Activated naive CD4-positive, alpha-beta T cell treated with Interleukin-2 at 50 U/mL for 16 hours (primary cell): Measurements from ENCODE around the gene TRAIP.
"Not testable (repeated sequence)": the region's sequence is repeated elsewhere in the genome, so short reads cannot be mapped to it uniquely, and the experiment has no call there.

Experiments used
- DNase-seq: peaks from one replicate; pipeline ENCODE4 v3.0.0-alpha.2; 2020

The TRAIP gene

GRCh38 chr3:49856181-49857005 is at the start of gene TRAIP:
TSS of gene TRAIP (minus strand) at chr3:49856564. CDS start at chr3:49856453, 111 bp downstream.
- DNase-seq: peak; percentile 93

- DNase-seq: not testable (repeated sequence)
These were observed 48.1 kb upstream of the TRAIP start for GRCh38 chr3:49904448-49904847.

GRCh38 chr3:49903451-49904424 is 47.4 kb upstream of the TRAIP start, which contains the start of gene MST1R:
TSS of gene MST1R (minus strand) at chr3:49903873. CDS start at chr3:49903609, 264 bp downstream.
- peak; percentile 84 for DNase-seq

GRCh38 chr3:49902511-49903345 is 46.4 kb upstream of the TRAIP start:
- DNase-seq: no peak

- DNase-seq: no peak
These were observed 45.3 kb upstream of the TRAIP start for GRCh38 chr3:49901366-49902339.

- no peak for DNase-seq
These were observed 44.3 kb upstream of the TRAIP start for GRCh38 chr3:49900491-49901153.

- DNase-seq: no peak
These were observed 43.5 kb upstream of the TRAIP start for GRCh38 chr3:49899815-49900214.

- no peak for DNase-seq
These were observed 42.6 kb upstream of the TRAIP start for GRCh38 chr3:49898991-49899390.

GRCh38 chr3:49896345-49896744 is 40.0 kb upstream of the TRAIP start:
- no peak for DNase-seq

- no peak for DNase-seq
These were observed 39.4 kb upstream of the TRAIP start for GRCh38 chr3:49895791-49896190.

- no peak for DNase-seq
These were observed 32.9 kb upstream of the TRAIP start for GRCh38 chr3:49889296-49889695.

- no peak for DNase-seq
These were observed 30.5 kb upstream of the TRAIP start for GRCh38 chr3:49886922-49887265.

GRCh38 chr3:49883998-49884397 is 27.6 kb upstream of the TRAIP start:
- no peak for DNase-seq

- no peak for DNase-seq
These were observed 25.8 kb upstream of the TRAIP start for GRCh38 chr3:49882166-49882565.

GRCh38 chr3:49880581-49881315 is 24.4 kb upstream of the TRAIP start:
- no peak for DNase-seq

- DNase-seq: no peak
These were observed 23.4 kb upstream of the TRAIP start for GRCh38 chr3:49879721-49880120.

- no peak for DNase-seq
These were observed 22.3 kb upstream of the TRAIP start for GRCh38 chr3:49878686-49879085.

GRCh38 chr3:49877716-49878115 is 21.4 kb upstream of the TRAIP start:
- DNase-seq: no peak

- DNase-seq: no peak
These were observed 20.2 kb upstream of the TRAIP start for GRCh38 chr3:49876567-49876966.

- DNase-seq: no peak
These were observed 17.3 kb upstream of the TRAIP start for GRCh38 chr3:49873623-49874022.
